Retina (tissue), 1 donor: ENCODE results near the gene FNTB.
A peak's percentile ranks its signal among the peaks of the same experiment; 100 is the strongest.

Experiments
- DNase-seq: peaks from one replicate; pipeline ENCODE4 v3.0.0-alpha.2; 2016

The FNTB gene

GRCh38 chr14:64953661-64954060 lies 33.0 kb upstream of the FNTB start:
- DNase-seq, result no peak

DNA sequence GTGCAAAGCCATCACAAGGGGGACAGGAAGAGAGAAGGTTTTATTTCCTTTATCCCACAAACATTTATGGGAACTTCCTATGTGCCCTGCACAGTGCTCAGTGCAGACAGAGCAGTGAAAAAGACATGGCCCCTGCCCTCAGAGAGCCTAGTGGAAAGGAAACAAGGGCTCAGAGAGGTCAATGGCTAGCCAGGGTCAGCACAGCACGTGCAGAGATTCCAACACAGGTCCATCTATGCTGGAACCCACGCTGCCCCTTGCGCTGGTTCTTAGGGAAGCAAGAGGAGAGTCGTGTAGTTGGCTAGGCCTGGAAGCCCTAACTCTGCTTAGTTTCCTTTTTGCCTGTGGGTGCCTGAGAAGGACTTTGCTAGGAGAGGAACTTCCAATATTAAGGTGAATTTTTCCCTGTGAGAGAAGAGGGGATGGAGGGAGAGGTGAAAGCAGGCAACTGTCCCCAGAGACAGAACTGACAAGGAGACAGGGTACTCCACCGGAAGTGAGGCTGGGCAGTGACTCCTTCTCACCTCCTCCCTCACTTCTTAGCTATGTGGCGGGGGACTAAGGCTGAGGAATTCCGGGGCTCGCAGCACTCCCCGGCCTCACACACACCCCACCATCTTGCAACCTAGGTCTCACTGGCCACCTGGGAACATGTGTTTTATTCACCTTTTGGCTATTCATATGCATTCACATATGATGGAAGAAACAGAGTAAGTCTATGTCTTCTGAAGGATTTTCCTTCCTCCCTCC lies 32.0 kb upstream of the FNTB start:
- no peak for DNase-seq

DNA sequence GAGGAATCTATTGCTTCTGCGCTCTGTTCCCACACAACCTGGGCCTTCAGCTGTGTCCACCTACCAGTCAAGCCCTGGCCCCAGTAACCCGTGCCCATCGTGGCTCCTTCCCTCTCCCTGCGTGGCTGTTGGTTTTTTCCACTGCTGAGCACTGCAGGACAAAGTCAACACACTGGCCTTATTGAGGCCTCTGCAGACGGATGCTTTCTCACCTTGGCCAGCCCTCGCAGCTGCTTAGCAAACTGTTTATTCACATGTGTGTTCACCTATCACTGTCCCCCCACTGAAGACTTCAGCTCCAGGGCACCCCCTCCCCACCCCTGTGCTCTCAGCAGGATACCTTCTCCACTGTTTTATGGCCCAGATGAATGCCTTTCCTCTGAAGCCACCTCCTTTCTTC lies 31.4 kb upstream of the FNTB start:
- no peak for DNase-seq

DNA sequence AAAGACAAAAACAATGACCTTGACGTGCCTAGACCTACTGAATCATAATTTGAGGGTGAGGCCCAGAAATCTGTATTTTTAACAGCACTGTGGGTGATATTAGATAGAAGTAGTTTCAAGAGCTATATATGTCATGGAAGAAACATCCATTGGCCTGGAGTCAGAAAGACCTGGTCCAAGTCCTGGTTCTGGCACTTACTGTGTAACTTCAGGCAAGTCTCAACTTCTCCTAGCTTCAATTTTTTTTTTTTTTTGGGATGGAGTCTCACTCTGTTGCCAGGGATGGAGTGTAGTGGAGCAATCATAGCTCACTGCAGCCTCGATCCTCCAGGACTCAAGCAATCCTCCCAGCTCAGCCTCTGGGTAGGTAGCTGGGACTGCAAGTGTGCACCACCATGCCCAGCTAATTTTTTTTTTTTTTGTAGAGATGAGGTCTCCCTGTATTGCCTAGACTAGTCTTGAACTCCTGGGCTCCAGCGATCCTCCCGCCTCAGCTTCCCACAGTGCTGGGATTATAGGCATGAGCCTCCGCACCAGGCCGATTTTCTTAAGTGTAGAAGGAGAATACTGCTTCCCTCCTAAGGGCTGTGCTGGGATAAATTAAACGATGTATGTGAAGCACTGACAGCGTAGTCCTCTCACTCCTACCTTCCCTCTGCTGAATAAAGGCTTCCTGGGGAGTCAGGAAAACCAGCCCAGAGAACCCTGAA lies 29.8 kb upstream of the FNTB start:
- DNase-seq, result no peak

- DNase-seq, result no peak
Observed at GRCh38 chr14:64958201-64958600, 28.5 kb upstream of the FNTB start.

- DNase-seq, result no peak
Observed at GRCh38 chr14:64958743-64959142, 28.0 kb upstream of the FNTB start.

GRCh38 chr14:64960762-64961276 lies 25.9 kb upstream of the FNTB start:
- no peak for DNase-seq

DNA sequence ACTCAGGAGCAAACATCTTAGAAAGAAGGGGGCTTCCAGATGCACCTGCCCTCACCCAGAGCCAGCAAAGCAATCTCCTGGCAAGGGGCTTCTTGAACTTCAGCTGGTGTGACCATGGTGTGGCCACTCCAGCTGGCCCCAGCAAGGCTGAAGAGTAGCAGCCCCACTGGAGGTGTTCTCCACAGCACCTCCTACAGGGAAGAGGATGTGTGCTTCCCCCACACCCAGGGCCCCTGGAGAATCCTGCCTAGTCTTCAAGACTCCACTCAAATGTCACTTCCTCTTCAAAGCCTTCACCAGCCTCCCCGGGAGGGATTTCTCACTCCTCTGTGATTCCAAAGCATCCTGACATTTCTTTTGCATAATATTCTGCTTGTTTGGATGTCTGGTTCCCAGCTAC lies 23.1 kb upstream of the FNTB start:
- DNase-seq, result no peak

- no peak for DNase-seq
Observed at GRCh38 chr14:64965356-64966000, 21.2 kb upstream of the FNTB start.

GRCh38 chr14:64966976-64967375 lies 19.7 kb upstream of the FNTB start:
- DNase-seq, result no peak

GRCh38 chr14:64968167-64968566 lies 18.5 kb upstream of the FNTB start:
- DNase-seq, result no peak

DNA sequence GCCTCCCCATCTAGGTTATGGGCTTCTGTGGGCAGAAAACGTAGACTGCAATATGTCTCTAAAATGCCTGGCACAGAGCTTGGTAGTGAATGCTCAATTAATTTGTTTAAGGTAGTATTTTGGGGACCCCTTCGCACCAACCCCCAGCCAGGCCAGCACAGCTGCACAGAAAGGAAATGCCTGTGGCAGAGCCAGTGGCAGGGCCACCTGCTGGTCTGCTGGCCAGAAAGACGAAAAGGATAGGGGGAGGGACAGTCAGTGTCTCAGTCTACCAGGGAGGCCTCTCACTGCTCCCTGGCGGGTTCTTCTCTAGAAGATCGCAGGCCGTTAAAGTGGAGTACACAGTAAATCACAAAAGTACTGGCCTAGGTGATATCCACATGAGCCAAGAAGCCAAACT lies 18.0 kb upstream of the FNTB start:
- DNase-seq, result no peak

GRCh38 chr14:64970041-64970440 lies 16.7 kb upstream of the FNTB start:
- DNase-seq, result no peak

DNA sequence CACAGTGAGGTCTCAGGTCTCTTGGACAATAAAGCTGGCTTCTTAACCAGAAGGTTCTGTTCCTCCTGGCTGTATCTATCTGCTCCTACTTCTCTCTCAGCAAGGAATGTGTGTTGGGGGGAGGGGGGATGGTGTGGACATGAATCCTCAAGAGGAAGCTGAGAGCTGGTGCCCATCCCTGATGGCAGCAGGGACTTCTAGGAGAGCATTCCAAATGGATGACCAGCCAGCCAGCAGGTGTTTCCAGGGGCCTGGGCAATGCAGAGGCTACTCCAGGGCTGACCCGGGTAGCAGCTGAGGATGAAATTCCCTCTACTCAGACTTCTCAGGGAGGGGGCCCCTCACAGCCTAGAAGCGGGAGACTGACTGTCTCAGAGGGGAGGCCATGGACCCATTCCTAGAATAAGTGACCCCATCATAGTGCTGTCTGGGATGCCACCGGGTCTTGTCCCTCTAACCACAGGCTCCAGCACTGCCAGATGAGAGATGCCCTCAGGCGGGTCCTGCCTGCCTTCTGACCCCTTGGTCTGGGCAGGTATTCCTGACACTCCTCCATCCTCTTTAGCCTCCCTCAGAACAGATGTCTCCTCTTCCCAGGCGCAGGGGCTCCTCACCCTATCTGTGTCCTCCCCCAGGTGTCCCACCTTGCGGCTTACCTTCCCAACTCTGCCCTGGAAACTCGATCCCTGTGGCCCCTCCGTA lies 15.8 kb upstream of the FNTB start:
- DNase-seq, result no peak

DNA sequence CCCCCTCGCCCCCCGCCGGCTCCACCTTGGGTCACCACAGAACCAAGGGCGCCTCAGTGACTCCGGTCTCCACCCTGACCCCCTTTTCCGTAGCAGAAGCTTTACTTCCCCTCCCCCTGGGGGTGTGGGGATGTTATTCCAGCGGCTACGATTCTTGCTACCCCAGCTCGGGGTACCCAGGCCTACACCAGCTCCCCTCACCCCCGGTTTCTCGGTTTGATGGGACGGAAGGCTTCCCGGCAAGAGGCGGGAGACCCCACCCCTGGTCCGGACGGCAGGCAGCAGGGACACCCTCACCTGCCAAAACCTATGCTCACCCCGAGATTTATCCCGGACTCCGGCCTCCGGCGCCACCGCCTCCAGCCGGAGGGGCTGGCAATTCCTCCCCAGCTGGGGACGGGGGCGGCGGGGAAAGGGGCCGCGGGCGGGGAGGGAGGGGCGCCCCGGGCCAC lies 15.2 kb upstream of the FNTB start:
- DNase-seq, result peak; percentile 54

DNA sequence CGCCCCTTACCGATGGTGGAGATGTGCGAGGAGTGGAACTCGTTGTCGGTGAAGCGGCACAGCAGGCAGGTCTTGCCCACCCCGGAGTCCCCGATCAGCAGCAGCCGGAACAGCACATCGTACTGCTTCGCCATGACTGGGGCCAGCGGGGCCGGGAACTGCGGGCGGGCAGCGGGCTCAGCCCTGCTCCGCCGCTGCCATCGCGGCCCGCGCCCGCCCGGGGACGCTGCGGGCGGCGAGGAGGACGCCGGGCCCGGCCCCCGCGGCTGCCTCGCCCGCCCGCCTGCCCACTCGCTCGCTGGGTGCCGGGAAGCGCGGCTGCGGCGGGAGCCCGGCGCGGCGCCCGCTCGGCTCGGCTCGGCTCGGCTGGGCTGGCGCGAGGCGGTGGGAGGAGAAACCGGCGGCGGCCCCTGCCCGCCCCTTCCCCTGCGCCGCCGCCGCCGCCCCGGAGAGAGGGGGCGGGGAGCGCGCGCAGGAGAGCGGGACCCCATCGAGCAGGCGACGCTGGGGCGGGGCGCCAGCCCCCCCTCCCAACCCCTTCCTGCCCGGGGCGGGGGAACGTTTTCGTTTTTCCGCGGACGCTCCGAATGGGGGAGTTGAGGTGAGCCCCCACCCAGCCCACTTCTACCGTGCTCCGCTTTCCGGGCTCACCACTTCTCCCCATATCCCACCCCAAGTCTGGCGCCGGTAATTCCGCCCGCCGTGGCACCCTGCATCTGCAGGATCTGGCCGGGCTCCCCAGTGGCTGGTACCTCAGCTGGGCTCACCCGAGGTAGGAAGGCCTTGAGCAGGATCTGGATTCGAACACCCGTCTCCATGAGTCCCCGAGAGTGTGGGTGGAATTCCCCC lies 14.5 kb upstream of the FNTB start, which contains the start of gene RAB15:
TSS of gene RAB15 (minus strand) at position 394 of the 849 bp plus-strand sequence. CDS start at position 134, 260 bp downstream.
- DNase-seq, result peak; percentile 62

GRCh38 chr14:64973026-64973442 lies 13.7 kb upstream of the FNTB start:
- DNase-seq, result no peak

GRCh38 chr14:64973826-64974225 lies 12.9 kb upstream of the FNTB start:
- no peak for DNase-seq

- DNase-seq, result no peak
Observed at GRCh38 chr14:64974563-64974962, 12.1 kb upstream of the FNTB start.

DNA sequence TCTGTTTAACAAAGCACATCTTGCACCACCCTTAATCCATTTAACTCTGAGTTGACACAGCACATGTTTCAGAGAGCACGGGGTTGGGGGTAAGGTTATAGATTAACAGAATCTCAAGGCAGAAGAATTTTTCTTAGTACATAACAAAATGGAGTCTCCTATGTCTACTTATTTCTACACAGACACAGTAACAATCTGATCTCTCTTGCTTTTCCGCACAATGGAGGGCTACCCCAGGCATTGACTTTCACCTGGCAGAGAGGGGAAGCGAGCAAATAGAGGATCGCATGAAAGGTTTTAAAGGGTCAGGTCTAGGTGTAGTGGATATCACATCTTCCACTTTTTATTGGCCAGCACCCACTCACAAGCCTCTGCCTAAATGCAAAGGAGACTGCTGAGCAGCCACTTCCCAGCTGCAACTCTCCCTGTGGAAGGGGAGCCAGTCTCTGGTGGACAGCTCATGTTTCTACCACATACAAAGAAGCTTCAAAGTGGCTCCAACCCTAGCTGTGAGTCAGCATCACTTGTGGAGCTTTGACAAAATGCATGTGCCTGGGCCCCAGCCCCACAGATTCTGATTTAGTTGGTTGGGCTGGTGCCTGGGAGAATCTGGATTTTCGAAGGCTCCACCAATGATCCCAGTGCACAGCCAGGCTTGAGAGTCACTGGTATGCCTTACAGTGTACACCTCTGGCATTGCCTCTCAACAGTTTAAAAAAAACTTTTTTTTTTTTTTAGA lies 7.2 kb upstream of the FNTB start:
- DNase-seq, result no peak
